ENCODE results near the gene COBLL1. TPM values are rescaled to one million over a fixed set of nuclear protein-coding genes. Genes with fewer than 3 reads are reported as not detected.

The COBLL1 gene
- total RNA-seq, 4 donors from 2014 or later, result 41.4 to 66.0 (median 61.9) TPM

DNA sequence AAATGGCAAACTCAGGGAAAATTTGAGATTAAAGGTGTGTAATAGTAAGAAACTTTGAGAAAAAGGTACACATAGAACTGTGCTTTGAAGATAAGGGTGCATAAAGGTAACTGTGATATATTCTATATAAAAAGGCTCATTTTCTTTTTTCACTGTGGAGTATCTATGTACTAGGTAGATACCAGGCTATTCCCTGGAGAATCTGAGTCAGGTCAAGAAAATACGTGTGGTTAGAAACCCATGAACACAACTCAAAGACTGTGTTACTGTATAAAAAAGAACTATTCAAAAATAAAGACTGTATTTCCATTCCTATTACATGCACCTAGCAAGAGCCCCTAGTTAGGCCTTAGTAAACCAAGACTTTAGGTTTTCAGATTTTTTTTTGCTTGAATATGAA is 120.2 kb downstream of the COBLL1 start:
- WGBS, result 100% methylated on average over 1 of the region's 1 CpG
- Histone ChIP-seq H3K4me1 (peaks cover 12 to 19% (median 15%) of the 10 kb centered on the region in 4 donors), H3K27me3 (no peaks in the 10 kb centered on the region), H3K36me3 (peaks cover 0 to 31% (median 4%) of the 10 kb centered on the region in 4 donors), H3K27ac (replicated peaks in 1 of 4) (no peak overlapping the region), H3K4me3 (no peak overlapping the region), H3K9me3 (no peaks in the 10 kb centered on the region)
- DNase-seq (ENCODE audit: extremely low spot score), result no peak
- intact Hi-C loops (cut with DNase I), result no loop called here
- TF ChIP-seq, protein P1, sequence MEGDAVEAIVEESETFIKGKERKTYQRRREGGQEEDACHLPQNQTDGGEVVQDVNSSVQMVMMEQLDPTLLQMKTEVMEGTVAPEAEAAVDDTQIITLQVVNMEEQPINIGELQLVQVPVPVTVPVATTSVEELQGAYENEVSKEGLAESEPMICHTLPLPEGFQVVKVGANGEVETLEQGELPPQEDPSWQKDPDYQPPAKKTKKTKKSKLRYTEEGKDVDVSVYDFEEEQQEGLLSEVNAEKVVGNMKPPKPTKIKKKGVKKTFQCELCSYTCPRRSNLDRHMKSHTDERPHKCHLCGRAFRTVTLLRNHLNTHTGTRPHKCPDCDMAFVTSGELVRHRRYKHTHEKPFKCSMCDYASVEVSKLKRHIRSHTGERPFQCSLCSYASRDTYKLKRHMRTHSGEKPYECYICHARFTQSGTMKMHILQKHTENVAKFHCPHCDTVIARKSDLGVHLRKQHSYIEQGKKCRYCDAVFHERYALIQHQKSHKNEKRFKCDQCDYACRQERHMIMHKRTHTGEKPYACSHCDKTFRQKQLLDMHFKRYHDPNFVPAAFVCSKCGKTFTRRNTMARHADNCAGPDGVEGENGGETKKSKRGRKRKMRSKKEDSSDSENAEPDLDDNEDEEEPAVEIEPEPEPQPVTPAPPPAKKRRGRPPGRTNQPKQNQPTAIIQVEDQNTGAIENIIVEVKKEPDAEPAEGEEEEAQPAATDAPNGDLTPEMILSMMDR (IDR thresholded peaks at IDR 0.05), result no peak
- TF ChIP-seq POLR2AphosphoS5 (IDR thresholded peaks at IDR 0.05), result no peak
- no peak for TF ChIP-seq EP300 (IDR thresholded peaks at IDR 0.05)
- no peak for TF ChIP-seq POLR2A (IDR thresholded peaks at IDR 0.05; ENCODE audit: low read depth)

- intact Hi-C loops (cut with DNase I), result no loop called here
- Histone ChIP-seq H3K27me3 (no peaks in the 10 kb centered on the region), H3K4me3 (no peak overlapping the region), H3K36me3 (peaks cover 0 to 31% (median 4%) of the 10 kb centered on the region in 4 donors), H3K9me3 (no peaks in the 10 kb centered on the region), H3K27ac (replicated peaks in 1 of 4) (no peak overlapping the region), H3K4me1 (peaks cover 12 to 19% (median 15%) of the 10 kb centered on the region in 4 donors)
- WGBS, result 51% methylated on average over 3 of the region's 3 CpGs
- DNase-seq (ENCODE audit: extremely low spot score), result no peak
- TF ChIP-seq, protein P1 (IDR thresholded peaks at IDR 0.05), result no peak
- no peak for TF ChIP-seq POLR2AphosphoS5 (IDR thresholded peaks at IDR 0.05)
- TF ChIP-seq EP300 (IDR thresholded peaks at IDR 0.05), result no peak
- TF ChIP-seq POLR2A (IDR thresholded peaks at IDR 0.05; ENCODE audit: low read depth), result no peak
Observed at GRCh38 chr2:164719996-164720941, 121.4 kb downstream of the COBLL1 start.

DNA sequence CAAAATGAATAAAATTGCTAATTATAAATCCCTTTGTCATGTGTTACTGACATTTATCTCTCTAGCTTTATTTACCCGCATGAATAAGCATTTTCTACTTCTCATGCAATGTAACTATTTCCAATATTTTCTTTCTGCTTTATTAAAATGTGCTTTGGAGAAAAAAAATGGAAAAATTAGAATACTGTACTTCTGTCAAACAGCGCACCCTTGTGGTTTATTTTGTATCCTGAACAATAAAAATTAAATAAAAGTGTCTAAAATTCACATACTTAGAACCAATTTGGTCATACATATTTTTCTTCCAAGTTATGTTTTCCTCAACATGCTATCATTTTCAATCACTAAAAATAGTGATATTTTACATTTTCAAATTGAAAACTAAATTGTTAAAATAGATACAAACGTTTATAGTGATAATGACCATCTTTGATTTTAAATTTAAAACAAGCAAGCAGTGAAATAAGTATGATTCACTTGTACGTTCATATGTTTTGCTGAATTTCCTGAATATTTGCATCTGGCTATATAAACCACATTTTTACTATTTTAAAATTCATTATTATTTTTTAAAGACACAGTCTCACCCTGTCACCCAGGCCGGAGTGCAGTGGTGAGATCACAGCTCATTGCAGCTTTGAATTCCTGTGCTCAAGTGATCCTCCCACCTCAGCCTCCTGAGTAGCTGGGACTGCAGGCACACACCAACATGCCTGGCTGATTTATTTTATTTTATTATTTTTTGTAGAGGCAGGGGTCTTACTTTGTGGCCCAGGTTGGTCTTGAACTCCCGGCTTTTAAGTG is 124.4 kb downstream of the COBLL1 start:
- no peak for TF ChIP-seq POLR2A (IDR thresholded peaks at IDR 0.05; ENCODE audit: low read depth)
- TF ChIP-seq EP300 (IDR thresholded peaks at IDR 0.05), result no peak
- TF ChIP-seq, protein P1 (IDR thresholded peaks at IDR 0.05), result peak; percentile 37 to 72 (median 64)
- TF ChIP-seq POLR2AphosphoS5 (IDR thresholded peaks at IDR 0.05), result no peak
- WGBS, result 66% methylated on average over 6 of the region's 6 CpGs
- H3K4me1 ChIP-seq, result peaks cover 3 to 10% (median 7%) of the 10 kb centered on the region in 4 donors
- intact Hi-C loops (cut with DNase I), result loop anchor here (2.0 kb wide), 1 partner anchor 156 kb away; no protein-coding TSS in a partner anchor
- H3K9me3 ChIP-seq, result no peaks in the 10 kb centered on the region
- no peaks in the 10 kb centered on the region for H3K27me3 ChIP-seq
- H3K27ac ChIP-seq (replicated peaks in 1 of 4), result no peak overlapping the region
- no peak overlapping the region for H3K4me3 ChIP-seq
- no peak for DNase-seq (ENCODE audit: extremely low spot score)
- peaks cover 0 to 31% (median 4%) of the 10 kb centered on the region in 4 donors for H3K36me3 ChIP-seq

GRCh38 chr2:164714471-164714870 is 127.2 kb downstream of the COBLL1 start:
- Histone ChIP-seq H3K9me3 (no peaks in the 10 kb centered on the region), H3K27me3 (no peaks in the 10 kb centered on the region), H3K4me3 (no peak overlapping the region), H3K36me3 (peaks cover 0 to 21% (median 2%) of the 10 kb centered on the region in 4 donors), H3K27ac (replicated peaks in 1 of 4) (no peak overlapping the region), H3K4me1 (no peaks in the 10 kb centered on the region)
- intact Hi-C loops (cut with DNase I), result no loop called here
- 94% methylated on average over 1 of the region's 1 CpG for WGBS
- no peak for DNase-seq (ENCODE audit: extremely low spot score)
- TF ChIP-seq, protein P1 (IDR thresholded peaks at IDR 0.05), result no peak
- TF ChIP-seq POLR2AphosphoS5 (IDR thresholded peaks at IDR 0.05), result no peak
- no peak for TF ChIP-seq EP300 (IDR thresholded peaks at IDR 0.05)
- no peak for TF ChIP-seq POLR2A (IDR thresholded peaks at IDR 0.05; ENCODE audit: low read depth)
